TTC549 (cell line): ENCODE data around the gene ATP1B1.

Source experiments
- FAIRE-seq: peaks from 2 replicates; lab custom pipeline; 2012; peaks lifted over from hg19 to GRCh38; lab: Jason Lieb, UNC

Gene ATP1B1

GRCh38 chr1:169106095-169106920, at the start of gene ATP1B1:
ATP1B1 (plus strand) TSS chr1:169106690; CDS start chr1:169106830, 140 bp downstream.
- no peak for FAIRE-seq

DNA sequence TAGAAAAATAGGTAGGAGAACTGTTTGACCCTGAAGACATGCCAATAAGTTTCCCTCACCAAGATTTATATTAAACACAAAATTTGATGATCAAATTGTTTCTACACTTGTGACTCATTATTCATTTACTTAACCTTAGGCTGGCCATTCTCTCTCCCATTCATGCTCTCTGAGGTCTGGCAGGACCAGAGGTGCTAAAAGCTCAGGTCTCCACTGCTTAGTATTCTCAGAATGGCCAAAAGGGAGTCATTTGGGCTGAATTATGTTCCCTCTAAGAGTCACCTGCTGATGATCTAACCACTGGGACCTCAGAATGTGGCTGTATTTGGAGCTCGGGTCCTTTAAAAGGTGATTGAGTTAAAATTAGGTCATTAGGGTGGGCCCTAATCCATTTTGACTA, 47.1 kb upstream of the ATP1B1 start:
- no peak for FAIRE-seq

DNA sequence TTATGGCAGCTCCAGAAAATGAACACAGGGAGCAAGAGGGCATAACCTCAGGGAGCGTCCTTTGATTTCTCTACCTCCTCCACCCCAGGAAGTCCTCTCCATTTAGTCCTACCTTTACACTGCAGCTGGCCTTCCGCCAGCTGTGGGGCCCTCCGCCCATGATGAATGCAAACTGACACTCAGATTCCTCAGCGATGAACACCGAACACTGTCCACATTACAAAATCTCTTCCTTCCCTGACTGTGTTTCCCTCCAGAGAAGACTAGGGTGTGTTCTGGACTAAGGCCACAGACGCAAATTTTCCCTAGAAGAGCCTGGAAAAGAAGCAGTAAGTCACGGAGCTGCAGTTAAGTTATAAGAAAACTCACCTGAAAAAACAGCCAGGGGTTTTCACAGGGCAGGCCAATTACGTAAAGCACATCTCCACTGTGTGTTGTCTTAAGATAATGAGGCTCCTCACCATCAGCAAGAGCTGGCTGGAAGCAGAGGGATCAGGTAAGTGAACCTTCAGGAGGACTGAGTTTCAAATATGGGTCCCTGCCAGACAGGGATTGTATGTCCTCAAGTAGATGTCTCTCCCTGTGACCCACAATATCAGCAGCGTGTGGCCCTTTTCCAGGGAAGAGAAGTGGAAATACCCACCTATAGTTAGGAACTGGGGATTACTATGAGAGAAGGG, 46.3 kb upstream of the ATP1B1 start:
- FAIRE-seq, result no peak

GRCh38 chr1:169060919-169061639, 45.4 kb upstream of the ATP1B1 start:
- FAIRE-seq, result no peak

DNA sequence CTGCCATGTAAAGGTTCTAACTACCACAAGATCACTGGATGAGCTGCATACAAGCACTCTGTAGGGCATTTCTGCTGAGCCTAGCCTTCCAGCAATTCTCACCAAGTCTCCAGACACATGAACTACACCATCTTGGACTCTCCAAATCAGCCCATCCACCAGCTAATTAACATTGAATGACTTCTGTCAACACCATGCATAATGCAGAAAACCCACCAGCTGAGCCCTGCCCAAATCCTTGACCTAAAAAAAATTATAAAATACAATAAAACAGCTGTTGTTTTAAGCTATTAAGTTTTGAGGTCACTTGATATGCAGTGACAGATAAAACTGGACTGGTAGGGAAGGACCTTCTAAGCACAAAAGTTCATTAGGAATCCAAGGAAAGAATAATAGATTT, 44.3 kb upstream of the ATP1B1 start:
- FAIRE-seq, result no peak

DNA sequence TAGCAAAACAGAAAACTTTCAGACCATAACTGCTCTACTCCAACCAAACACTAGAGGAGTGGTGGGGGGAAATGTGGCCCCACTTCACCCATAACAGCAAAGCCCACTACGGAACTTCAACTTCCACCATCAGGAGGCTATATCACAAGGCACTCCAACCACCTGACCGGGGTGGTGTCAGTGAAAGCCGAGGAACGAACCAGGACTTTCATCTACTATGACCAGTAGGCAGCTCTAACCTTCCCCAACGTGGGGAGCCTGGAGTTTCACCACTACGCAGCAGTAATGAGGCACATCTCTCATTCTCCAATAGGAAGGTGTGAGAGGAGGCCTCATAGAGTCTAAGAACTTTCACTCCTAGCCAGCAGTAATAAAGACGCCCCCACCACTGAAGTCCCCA, 42.4 kb upstream of the ATP1B1 start:
- FAIRE-seq, result no peak

DNA sequence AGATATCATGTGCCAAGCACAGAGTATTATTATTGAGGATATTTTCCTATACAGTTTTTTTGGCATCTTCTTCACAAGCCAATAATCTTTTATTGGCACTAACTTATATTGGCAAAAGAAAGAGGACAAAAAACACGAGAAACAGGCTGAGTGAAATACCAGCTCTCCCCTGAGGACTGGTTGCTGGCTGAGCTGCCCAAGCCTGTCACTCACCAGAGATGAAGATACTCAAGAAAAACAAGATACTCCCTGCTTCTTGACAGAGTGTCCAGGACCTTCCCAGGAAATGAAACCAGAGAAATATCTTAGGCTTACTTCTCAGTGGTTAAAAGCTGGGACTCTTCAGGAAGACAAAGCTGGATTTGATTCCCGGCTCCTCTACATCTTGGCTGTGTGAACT, 35.9 kb upstream of the ATP1B1 start:
- FAIRE-seq, result no peak

DNA sequence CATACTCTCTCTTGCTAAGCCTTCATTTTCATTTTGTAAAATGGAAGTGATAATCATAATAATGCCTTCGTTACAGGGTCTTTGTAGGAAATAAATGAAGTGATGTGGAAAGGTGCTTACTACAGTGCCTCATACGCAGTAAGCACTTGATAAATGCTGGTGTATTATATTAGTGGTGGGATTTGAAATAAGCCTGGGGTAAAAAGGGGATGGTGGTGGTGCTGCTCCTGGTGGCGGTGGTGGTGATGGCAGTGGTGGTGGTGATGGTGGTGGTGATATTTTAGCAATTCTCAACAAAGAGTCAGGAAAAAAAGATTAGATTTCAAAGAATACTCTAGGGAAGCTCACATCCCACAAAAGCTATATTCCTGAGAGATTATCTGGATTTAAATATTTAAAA, 35.5 kb upstream of the ATP1B1 start:
- FAIRE-seq, result no peak

- FAIRE-seq, result no peak
Observed at GRCh38 chr1:169072945-169073725, 33.4 kb upstream of the ATP1B1 start.

- no peak for FAIRE-seq
Observed at GRCh38 chr1:169078163-169078883, 28.2 kb upstream of the ATP1B1 start.

DNA sequence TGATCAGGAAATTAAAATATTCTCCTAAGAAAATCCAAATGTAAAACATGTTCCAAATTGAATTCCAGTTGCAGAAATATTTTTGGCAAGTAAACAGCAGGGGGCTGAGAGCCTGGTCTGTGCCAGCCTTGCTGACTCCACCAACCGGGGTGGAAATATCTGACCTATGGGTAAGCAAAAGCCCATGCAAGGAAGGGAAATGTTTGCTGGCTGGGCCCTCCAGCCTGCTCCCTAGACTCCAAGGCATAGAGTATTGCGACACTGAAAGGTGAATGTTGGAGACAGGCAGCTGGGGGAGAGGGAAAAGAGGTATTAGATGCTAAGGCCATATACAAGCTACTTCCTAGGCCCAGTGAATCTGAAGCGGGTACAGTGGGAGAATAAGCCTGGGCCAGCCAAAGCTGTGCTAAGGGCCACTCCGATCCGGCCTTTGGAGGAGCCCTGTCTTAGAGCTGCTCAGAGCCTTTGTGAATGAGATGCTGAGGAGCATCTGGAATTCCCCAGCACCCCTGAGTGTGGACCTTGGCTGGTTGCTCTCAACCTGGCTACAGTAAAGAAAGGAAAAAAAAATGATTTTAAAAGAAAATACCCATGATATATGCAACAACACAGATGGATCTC, 24.9 kb upstream of the ATP1B1 start:
- no peak for FAIRE-seq

- no peak for FAIRE-seq
Observed at GRCh38 chr1:169085911-169086310, 20.6 kb upstream of the ATP1B1 start.

- no peak for FAIRE-seq
Observed at GRCh38 chr1:169086603-169087455, 19.7 kb upstream of the ATP1B1 start.

GRCh38 chr1:169087876-169088275, 18.6 kb upstream of the ATP1B1 start:
- FAIRE-seq, result no peak

GRCh38 chr1:169089776-169090175, 16.7 kb upstream of the ATP1B1 start:
- FAIRE-seq, result no peak

DNA sequence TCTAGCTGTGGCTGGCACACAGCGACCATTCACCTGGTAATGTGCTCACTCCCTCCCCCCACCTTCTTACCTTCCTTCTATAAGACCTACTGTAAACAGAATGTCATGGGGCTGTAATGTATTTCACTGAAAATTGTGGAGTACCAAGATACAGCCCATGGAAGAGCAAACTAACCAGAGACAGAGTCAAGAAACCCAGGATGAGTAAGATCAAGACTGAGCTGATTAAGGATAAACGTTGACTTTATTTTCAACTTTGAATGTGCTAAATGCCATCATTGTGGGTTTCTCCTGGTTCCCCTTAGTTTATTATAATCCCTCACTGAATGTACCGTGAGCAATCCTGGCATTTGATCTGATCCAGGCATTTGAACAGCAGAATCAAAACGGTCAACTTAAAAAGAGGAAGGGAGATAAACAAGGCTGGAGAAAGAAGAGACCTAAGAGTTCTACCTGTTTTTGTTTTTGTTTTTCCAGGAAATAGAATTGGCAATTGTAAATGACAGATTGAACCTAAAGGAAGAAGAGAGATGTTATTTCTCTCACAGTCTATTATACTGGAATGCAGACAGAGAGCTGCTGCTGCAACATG, 16.1 kb upstream of the ATP1B1 start:
- FAIRE-seq, result no peak

- FAIRE-seq, result no peak
Observed at GRCh38 chr1:169090900-169091311, 15.6 kb upstream of the ATP1B1 start.

- FAIRE-seq, result no peak
Observed at GRCh38 chr1:169091480-169091941, 15.0 kb upstream of the ATP1B1 start.

GRCh38 chr1:169092399-169092798, 14.1 kb upstream of the ATP1B1 start:
- FAIRE-seq, result no peak
